RWPE1 (cell line): Measurements from ENCODE around the gene BABAM2.

Experiments
- CTCF ChIA-PET: fragments of 350-600 bp; sonication (Branson Sonifier 250); formaldehyde crosslinking; extraction: SDS; loops from one replicate; lab custom pipeline; 2021; lab: Yijun Ruan, JAX
- POLR2A ChIA-PET: fragments of 400-600 bp; formaldehyde crosslinking; extraction: SDS; loops from one replicate; lab custom pipeline; 2020; ENCODE audit warnings: antibody characterized with exemption; ENCODE audit not compliant: low non-redundant PET; lab: Yijun Ruan, JAX
- DNase-seq: peaks from one replicate; pipeline ENCODE4 v3.0.0; 2012; ENCODE audit warnings: low spot score
- H3K27ac ChIP-seq: fragments of 450-650 bp; 2 replicates; pipeline ENCODE4 v1.5.1; 2017
- TF ChIP-seq, protein P1 (sequence below): fragments of 450-650 bp; conservative IDR thresholded peaks from 2 replicates; pipeline ENCODE4 v1.5.1; 2017; ENCODE audit warnings: low read depth, mild to moderate bottlenecking

Gene BABAM2

DNA sequence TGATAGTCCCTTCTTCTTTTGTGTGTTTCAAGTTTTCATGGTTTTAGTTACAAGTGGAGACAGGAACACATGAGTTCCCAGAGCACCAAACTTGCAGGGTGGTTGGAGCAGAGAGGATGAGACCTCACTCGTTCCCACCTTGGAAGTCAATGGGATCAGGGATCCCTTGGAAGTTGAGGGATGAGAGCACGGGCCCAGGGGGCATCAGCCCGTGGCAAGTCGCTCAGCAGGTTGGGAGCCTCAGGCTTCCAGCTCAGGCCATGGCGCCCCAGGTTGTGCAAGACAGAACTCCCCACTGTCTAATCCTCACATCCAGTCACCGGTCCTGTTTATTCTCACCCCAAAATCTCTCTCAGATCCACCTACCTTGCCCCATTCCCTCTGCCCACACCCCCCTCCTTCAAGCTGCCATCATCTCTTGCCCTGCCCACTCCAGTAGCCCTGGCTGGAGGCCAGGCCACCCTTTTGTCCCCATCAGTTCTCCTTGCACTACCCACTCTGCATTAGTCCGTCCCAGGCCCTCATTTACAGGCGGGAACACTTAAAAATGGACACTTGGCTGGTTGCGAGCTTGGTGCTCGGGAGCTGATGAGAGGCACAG, 464.5 kb downstream of the BABAM2 start:
- ChIA-PET CTCF (interaction anchor here (0.5 to 1.5 kb wide), 2 partner anchors 106 to 651 kb away, joined by 4 to 7 read pairs; no protein-coding TSS in a partner anchor), POLR2A (no interaction called here)
- H3K27ac ChIP-seq: peak overlapping the region; percentile 83
- DNase-seq: no peak
- TF ChIP-seq, protein P1, sequence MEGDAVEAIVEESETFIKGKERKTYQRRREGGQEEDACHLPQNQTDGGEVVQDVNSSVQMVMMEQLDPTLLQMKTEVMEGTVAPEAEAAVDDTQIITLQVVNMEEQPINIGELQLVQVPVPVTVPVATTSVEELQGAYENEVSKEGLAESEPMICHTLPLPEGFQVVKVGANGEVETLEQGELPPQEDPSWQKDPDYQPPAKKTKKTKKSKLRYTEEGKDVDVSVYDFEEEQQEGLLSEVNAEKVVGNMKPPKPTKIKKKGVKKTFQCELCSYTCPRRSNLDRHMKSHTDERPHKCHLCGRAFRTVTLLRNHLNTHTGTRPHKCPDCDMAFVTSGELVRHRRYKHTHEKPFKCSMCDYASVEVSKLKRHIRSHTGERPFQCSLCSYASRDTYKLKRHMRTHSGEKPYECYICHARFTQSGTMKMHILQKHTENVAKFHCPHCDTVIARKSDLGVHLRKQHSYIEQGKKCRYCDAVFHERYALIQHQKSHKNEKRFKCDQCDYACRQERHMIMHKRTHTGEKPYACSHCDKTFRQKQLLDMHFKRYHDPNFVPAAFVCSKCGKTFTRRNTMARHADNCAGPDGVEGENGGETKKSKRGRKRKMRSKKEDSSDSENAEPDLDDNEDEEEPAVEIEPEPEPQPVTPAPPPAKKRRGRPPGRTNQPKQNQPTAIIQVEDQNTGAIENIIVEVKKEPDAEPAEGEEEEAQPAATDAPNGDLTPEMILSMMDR: no peak

DNA sequence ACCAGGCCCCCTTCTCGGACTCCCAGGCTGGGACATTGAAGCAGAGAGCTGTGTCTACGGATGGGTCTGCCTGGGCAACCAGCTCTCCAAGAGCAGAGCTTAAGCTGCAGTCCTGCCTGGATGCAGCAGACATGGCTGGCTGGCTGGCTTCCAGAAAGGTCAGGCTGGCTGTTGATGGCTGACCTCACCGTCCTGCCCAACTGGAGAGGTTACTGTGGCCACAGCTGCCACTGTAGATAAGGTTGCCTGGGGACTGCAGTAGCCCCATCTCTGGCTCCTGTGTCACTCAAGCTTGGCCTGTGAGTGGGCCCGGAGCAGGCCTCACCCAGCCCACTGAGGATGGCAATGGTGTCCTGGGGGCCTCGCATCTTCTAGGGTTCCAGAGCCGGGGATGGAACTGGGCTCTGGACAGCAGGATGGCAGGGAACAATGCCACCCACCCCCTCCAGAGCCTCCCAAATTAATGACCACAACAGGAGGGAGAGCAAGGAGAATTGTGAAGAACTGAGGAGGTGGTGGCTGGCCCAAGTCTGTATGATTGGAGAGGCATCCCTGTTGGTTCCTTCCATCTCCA, 465.1 kb downstream of the BABAM2 start:
- CTCF ChIA-PET: interaction anchor here (1.5 kb wide), 1 partner anchor 652 kb away, joined by 7 read pairs; no protein-coding TSS in a partner anchor
- POLR2A ChIA-PET: no interaction called here
- peak overlapping the region; percentile 83 for H3K27ac ChIP-seq
- TF ChIP-seq, protein P1: no peak
- DNase-seq: no peak

- CTCF ChIA-PET: interaction anchor here (1.5 kb wide), 1 partner anchor 653 kb away, joined by 7 read pairs; no protein-coding TSS in a partner anchor
- POLR2A ChIA-PET: no interaction called here
- H3K27ac ChIP-seq: peak overlapping the region; percentile 83
- DNase-seq: peak; percentile 34
- TF ChIP-seq, protein P1: no peak
Measured at GRCh38 chr2:28356095-28356911, 465.8 kb downstream of the BABAM2 start.

DNA sequence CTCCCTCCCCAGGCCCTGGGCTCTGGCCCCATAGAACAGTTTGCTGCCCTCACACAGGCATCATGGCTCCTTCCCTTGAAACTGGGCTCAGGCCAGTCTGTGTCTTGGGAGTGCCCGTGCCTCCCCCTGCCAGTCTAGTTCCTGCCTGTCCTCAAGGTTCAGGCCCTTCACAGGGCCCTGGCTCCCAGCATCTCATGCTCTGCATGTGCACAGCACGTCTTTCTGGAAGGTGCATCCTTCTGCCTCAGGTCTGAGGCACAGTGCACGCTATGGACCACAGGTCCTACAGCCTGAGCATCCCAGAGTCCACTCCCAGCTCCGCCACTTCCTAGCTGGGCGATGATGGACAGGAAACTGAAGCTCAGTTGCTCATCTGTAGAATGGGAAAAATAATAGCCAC, 466.5 kb downstream of the BABAM2 start:
- peak overlapping the region; percentile 83 for H3K27ac ChIP-seq
- CTCF ChIA-PET: no interaction called here
- TF ChIP-seq, protein P1: no peak
- POLR2A ChIA-PET: interaction anchor here (0.6 kb wide), 1 partner anchor 21 kb away, joined by 3 read pairs; no protein-coding TSS in a partner anchor
- DNase-seq: no peak

DNA sequence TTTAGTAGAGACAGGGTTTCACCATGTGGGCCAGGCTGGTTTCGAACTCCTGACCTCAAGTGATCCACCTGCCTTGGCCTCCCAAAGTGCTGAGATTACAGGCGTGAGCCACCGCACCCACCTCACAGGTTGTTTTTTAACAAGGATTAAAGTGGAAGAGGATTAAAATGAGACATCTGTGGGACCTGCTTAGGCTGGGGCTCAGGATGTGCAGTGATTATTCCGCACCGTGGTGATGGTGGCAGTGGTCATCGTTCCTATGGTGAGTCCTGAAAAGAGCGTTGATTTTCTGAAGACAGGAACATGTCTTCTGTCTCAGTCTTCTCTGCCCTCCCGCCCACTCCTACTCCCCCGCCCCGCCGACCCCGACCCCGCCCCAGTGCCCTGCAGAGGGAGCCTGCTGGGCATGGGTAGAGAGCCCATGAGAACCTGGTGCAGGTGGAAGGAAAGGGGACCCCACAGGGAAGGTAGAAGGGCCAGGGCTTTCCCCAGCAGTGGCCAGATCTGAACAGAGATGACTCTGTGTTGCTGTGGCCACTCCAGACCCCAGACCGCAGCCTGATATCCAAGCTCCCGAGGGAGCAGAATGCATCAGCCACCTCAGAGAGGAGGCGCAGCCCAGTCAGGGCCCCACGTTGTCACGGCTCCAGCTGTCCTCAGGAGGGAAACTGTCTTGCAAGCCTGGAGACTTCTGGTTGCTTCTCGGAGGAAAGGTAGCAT, 467.6 kb downstream of the BABAM2 start:
- TF ChIP-seq, protein P1: no peak
- DNase-seq: no peak
- POLR2A ChIA-PET: no interaction called here
- H3K27ac ChIP-seq: peak overlapping the region; percentile 47
- CTCF ChIA-PET: no interaction called here
